ENCODE measurements around the gene TCF7L1. TPM values are rescaled to one million over a fixed set of nuclear protein-coding genes. Genes with fewer than 3 reads are reported as not detected.
"Not testable (repeated sequence)": the region's sequence is repeated elsewhere in the genome, so short reads cannot be mapped to it uniquely, and the experiment has no call there.

The TCF7L1 gene
- total and polyA plus RNA-seq, 2 donors (not counting 3 experiments of a cell fraction or from before 2014, with no cell fraction given), result 9.6 to 17.4 TPM

DNA sequence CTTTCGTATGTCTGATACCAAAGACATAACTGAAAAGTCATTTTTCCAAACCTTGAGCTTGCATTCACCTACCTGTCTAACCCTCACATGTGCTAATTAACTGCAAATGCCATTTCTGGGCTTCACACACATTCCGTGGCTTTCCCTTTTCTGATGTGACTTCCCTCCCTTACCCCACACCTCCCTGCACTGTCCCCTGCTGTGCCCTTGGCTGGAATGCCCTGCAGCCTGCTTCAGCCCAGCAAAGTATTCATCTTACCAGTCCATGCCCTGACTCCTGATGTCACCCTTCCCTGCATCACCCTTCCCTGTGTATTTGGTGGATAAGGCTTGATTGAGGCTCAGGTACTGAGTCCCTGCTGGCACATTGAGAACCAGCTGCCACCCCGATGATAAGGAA, 209.0 kb downstream of the TCF7L1 start:
- dilution Hi-C loops (cut with MboI; ENCODE audit: extremely low pct_ligation_motif_present, low sequenced_read_pairs) (no loop called here), intact Hi-C loops (cut with micrococcal nuclease) (no loop called here)
- Histone ChIP-seq H2AFZ (ENCODE audit: low read depth, low read length) (no peak overlapping the region), H3K79me2 (ENCODE audit: control insufficient read depth, insufficient read depth, low read length) (no peaks in the 10 kb centered on the region), H3K9ac (replicated peaks; ENCODE audit: extremely low read depth, insufficient read depth, low read length) (no peak overlapping the region), H4K20me1 (replicated peaks; ENCODE audit: control insufficient read depth, extremely low read depth, insufficient read depth, low read length) (no peaks in the 10 kb centered on the region), H3K9me3 (replicated peaks; ENCODE audit: control insufficient read depth, insufficient read depth, low read length) (no peaks in the 10 kb centered on the region), H3K27ac (ENCODE audit: insufficient read depth, low read depth, low read length) (no peak overlapping the region), H3K4me2 (ENCODE audit: insufficient read depth, low read length) (no peak overlapping the region), H3K4me1 (ENCODE audit: control insufficient read depth, extremely low read depth, insufficient read depth, low read length) (no peaks in the 10 kb centered on the region), H3K27me3 (ENCODE audit: control insufficient read depth in 2 of 2, insufficient read depth in 2 of 2, low read length in 2 of 2) (peaks cover 9% of the 10 kb centered on the region in 2 experiments), H3K4me3 (replicated peaks in 1 of 3; ENCODE audit: insufficient read depth in 1 of 3, low read depth in 1 of 3, low read length in 3 of 3) (no peak overlapping the region), H3K9me1 (replicated peaks; ENCODE audit: control insufficient read depth, extremely low read depth, insufficient read depth, low read length) (peaks cover 2% of the 10 kb centered on the region), H3K36me3 (ENCODE audit: control insufficient read depth in 2 of 2, extremely low read depth in 1 of 2, insufficient read depth in 2 of 2, low read length in 2 of 2) (peaks cover 2 to 11% of the 10 kb centered on the region in 2 experiments)
- BruUV-seq (replicated peaks), result no TSS peak
- ChIA-PET CTCF (interaction anchor here (1.2 to 1.3 kb wide), 2 partner anchors 10 to 11 kb away, joined by 4 read pairs; no protein-coding TSS in a partner anchor), POLR2A (interaction anchor here (0.8 kb wide), 1 partner anchor 12 kb away, joined by 3 read pairs; the partner anchor contains the start of genes ELMOD3 and RETSAT)
- FAIRE-seq (no peak), DNase-seq (ENCODE audit: low read depth, low spot score) (no peak)
- TF ChIP-seq MYC (IDR thresholded peaks at IDR 0.05; ENCODE audit: low read depth, low read length) (no peak), MAX (IDR thresholded peaks at IDR 0.05; ENCODE audit: insufficient read depth, insufficient read length) (no peak)

DNA sequence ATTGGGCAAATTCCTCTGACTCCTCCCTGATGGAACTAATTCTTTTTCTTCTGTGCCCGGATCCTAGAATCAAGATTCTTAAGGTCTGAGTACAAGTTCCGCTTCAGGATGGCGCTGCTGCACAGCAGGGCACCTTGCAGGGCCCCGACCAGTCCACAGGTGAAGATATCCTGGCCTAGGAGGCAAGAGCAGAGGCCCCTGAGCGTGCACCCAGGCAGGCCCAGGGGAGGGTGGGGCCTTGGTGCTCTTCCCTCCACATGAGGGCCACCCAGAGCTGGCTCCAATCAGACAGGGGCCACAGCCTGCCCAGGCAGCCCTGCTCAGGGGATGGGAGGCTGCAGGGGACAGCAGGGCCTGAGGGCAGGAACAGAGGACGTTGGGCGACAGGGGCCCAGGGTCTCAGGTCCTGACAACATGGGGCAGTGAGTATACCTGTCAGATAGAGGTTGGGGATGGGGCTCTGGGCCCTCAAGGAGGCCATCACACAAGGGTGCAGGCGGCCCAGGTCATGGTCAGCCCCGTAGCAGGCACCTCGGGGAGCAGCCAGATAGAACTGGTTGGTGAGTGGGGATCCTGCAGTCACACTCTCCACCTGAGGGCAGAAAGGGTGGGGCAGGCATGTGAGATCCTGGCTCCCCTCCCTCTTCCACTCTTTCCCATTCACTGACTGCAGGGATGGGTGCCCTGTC, 210.2 kb downstream of the TCF7L1 start:
- intact Hi-C loops (cut with micrococcal nuclease), result not testable (repeated sequence)

More for the DNA sequence above, 210.2 kb downstream of the TCF7L1 start:
- H3K79me2 ChIP-seq (ENCODE audit: control insufficient read depth, insufficient read depth, low read length); DNase-seq (ENCODE audit: low read depth, low spot score); POLR2A ChIA-PET; H3K4me1 ChIP-seq (ENCODE audit: control insufficient read depth, extremely low read depth, insufficient read depth, low read length); BruUV-seq (replicated peaks); H3K9ac ChIP-seq (replicated peaks; ENCODE audit: extremely low read depth, insufficient read depth, low read length); H3K9me1 ChIP-seq (replicated peaks; ENCODE audit: control insufficient read depth, extremely low read depth, insufficient read depth, low read length); dilution Hi-C loops (cut with MboI; ENCODE audit: extremely low pct_ligation_motif_present, low sequenced_read_pairs); H3K9me3 ChIP-seq (replicated peaks; ENCODE audit: control insufficient read depth, insufficient read depth, low read length); H3K27me3 ChIP-seq (ENCODE audit: control insufficient read depth in 2 of 2, insufficient read depth in 2 of 2, low read length in 2 of 2); FAIRE-seq; H3K27ac ChIP-seq (ENCODE audit: insufficient read depth, low read depth, low read length); H4K20me1 ChIP-seq (replicated peaks; ENCODE audit: control insufficient read depth, extremely low read depth, insufficient read depth, low read length); H3K4me2 ChIP-seq (ENCODE audit: insufficient read depth, low read length); H2AFZ ChIP-seq (ENCODE audit: low read depth, low read length); H3K4me3 ChIP-seq (replicated peaks in 1 of 3; ENCODE audit: insufficient read depth in 1 of 3, low read depth in 1 of 3, low read length in 3 of 3); CTCF ChIA-PET: not testable (repeated sequence)
- peaks cover 2 to 11% of the 10 kb centered on the region in 2 experiments for H3K36me3 ChIP-seq (ENCODE audit: control insufficient read depth in 2 of 2, extremely low read depth in 1 of 2, insufficient read depth in 2 of 2, low read length in 2 of 2)

All from endothelial cell of umbilical vein (primary cell).